GM18508 (cell line): Measurements from ENCODE around the gene PLXNA1.

Source experiments
- ATAC-seq: cut with Tn5 transposase; IDR thresholded peaks from one replicate; pipeline ENCODE4 v1.9.1; 2021; ENCODE audit warnings: moderate number of reproducible peaks; ENCODE audit not compliant: insufficient read depth, unreplicated experiment

Gene PLXNA1

GRCh38 chr3:126982471-126983175 lies at the start of gene PLXNA1:
Gene PLXNA1 (plus strand): TSS chr3:126983115. CDS start chr3:126988594, 5,479 bp downstream.
- ATAC-seq: no peak

DNA sequence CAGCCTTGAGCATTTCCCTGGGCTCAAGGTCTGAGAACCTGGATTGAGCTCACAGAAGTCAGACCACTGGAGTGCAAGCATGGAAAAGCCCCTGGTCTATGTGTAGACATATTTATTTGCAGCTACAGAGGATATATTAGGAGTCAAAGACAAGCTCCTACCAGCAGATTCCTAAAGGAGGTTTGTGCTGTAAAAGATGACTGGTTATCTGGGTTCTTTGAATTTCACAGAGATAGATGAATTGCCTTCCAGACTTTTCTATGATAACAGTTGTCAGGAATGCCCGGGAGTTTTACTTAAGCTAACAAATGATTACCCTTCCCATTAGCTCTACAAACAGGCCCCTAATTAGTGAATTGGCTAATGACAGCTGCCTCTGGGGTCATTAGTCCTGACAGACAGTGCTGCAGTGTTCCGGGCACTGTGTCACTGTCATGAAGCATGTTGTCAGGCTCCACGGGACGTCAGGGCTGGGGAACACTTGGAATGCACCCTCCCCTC lies 48.8 kb upstream of the PLXNA1 start:
- ATAC-seq: no peak

- no peak for ATAC-seq
These were observed 47.9 kb upstream of the PLXNA1 start for GRCh38 chr3:126934991-126935390.

DNA sequence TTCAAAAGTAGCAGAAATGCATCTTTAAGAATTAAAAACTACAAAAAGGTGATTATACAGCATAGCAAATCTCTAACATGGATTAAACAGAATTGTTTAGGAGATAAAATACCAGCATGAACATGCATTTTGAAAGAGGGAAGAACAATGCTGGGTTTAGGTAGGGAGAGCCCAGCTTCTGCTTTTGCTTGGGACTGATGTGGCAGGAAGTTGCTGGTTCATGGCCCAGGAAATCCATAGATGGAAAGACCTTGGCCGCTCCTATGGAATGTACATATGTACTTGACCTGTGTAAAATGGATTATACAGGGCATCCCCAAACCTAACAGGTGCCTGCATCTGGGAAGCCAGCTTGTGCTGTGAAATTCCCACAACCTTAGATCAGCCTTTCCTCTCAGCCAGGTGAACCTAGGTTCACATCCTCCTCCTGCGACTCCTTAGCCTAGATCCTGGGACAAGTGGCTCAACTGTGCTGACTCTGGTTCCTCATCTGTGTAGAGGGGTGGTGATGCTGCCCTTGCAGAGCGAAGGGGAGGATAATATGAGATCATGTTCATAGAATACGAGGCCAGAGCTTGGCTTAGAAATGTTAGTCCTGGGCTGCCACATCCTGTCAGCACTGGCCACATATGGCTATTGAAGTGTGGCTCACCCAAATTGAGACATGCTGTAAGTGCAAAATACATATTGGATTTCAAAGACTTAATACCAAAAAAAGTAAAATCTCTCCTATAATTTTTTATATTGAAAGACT lies 47.0 kb upstream of the PLXNA1 start:
- ATAC-seq: no peak

DNA sequence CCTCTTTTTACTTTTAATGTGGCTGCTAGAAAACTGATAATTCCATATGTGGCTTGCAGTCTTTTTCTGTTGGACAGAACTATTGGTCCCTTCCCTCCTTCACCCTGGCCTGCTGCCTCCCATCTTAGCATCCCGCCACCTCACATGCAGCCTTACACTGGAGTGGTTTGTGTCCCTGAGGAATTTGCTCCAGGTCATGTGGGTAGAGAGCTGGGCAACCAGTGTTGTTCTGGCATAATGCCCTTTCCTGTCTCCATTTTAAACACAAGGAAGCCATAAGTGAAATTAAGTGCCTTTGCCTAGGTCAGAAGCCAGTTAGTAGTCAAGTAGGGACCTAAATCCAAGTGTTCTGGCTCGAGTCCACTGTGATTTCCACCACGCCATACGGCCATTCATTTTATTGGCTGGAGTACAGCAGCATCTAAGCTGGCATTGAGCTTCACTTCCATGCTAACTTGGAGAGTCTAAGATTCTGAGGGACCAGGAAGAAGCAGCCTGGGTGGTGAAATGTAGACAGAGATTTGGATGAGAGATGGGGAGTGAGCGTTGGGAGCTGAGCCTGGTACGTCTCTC lies 46.0 kb upstream of the PLXNA1 start:
- ATAC-seq: no peak

- ATAC-seq: no peak
These were observed 45.4 kb upstream of the PLXNA1 start for GRCh38 chr3:126937533-126937932.

- no peak for ATAC-seq
These were observed 44.9 kb upstream of the PLXNA1 start for GRCh38 chr3:126937973-126938372.

- ATAC-seq: no peak
These were observed 44.2 kb upstream of the PLXNA1 start for GRCh38 chr3:126938520-126939337.

DNA sequence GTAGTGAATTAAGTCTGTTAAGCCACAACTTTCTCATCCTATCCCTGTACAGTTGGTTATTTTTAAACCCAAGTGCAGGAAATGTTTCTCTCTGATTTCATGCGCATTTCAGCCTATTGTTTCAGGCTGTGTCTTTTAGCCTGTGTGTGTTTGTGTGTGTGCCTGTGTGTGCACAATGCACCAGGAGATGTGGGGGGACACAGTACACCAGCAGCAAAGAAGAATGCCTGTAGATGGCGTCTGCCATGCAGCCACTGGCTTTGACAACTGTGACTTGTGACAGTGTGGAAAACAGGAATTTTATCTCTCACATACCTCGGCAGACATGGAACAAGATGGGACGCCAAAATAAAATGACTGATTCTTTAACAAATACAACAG lies 43.6 kb upstream of the PLXNA1 start:
- no peak for ATAC-seq

GRCh38 chr3:126939733-126940132 lies 43.2 kb upstream of the PLXNA1 start:
- no peak for ATAC-seq

DNA sequence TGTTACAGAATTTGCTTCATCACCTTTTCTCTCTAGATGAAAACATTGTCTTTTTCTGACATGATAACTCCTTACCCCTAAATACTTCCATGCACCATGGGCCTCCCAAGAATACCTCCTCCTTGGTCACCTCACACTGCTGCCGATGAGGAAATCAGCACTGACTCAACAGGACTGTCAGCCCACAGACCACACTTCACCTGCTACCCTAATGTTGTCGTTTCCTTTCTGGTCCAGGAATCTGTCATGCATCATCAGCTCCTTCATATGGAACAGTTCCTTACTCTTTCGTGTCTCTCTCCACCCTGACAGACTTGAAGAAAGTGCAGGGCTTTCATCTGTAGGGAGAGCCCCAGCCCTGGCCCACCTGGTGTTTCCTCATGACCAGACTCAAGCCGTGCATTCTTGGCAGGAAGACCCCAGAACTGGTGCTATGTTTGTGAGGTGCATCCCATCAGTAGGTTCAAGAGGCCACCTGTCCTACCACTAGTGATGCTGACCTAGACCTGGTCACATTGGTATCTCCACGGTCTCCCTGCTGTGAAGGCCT lies 41.1 kb upstream of the PLXNA1 start:
- ATAC-seq: no peak

GRCh38 chr3:126944089-126944965 lies 38.6 kb upstream of the PLXNA1 start:
- no peak for ATAC-seq

GRCh38 chr3:126945171-126945721 lies 37.7 kb upstream of the PLXNA1 start:
- ATAC-seq: no peak

GRCh38 chr3:126945891-126946290 lies 37.0 kb upstream of the PLXNA1 start:
- no peak for ATAC-seq

GRCh38 chr3:126946405-126946804 lies 36.5 kb upstream of the PLXNA1 start:
- no peak for ATAC-seq

- no peak for ATAC-seq
These were observed 35.5 kb upstream of the PLXNA1 start for GRCh38 chr3:126947429-126947828.

DNA sequence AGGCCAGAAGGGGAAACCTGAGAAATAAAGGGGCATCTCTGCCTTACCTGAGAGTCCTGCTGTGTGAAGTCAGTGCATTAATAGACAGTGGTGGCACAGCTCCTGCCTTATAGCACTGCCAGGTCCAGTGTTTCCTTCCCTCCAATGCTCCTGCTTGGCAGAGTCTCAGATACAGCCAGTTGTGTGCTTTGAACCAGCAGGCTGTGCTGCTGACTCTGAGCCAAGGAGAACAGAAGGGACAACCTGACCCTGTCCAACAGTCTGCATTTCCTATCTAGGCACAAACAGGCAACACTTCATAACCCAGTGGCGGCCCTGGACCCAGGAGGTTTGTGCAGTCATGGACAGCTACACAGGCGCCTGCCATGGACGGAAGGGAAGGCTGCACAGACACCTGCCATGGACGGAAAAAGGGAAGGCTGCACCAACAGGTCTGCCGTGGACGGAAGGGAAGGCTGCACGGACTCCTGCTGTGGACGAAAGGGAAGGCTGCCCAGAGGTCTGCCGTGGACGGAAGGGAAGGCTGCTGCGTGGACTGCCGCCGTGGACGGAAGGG lies 33.9 kb upstream of the PLXNA1 start:
- ATAC-seq: no peak

- no peak for ATAC-seq
These were observed 31.4 kb upstream of the PLXNA1 start for GRCh38 chr3:126951561-126951960.
